NCI-H1092 treated with DMSO at 0.1 percent for 48 hours (cell line): ENCODE results near the gene MAP3K2.
"Not testable (repeated sequence)": the region's sequence is repeated elsewhere in the genome, so short reads cannot be mapped to it uniquely, and the experiment has no call there.

Experiments
- DNase-seq: peaks from one replicate; lab custom pipeline; 2025; lab: John Stamatoyannopoulos, UW

Gene MAP3K2

GRCh38 chr2:127379712-127380355, 7.9 kb downstream of the MAP3K2 start:
- no peak for DNase-seq

GRCh38 chr2:127378720-127379119, 9.1 kb downstream of the MAP3K2 start:
- no peak for DNase-seq

GRCh38 chr2:127377262-127377661, 10.5 kb downstream of the MAP3K2 start:
- no peak for DNase-seq

GRCh38 chr2:127376257-127376656, 11.5 kb downstream of the MAP3K2 start:
- DNase-seq = no peak

- DNase-seq = no peak
Measured at GRCh38 chr2:127373362-127374083, 14.3 kb downstream of the MAP3K2 start.

GRCh38 chr2:127371037-127371436, 16.7 kb downstream of the MAP3K2 start:
- DNase-seq = no peak

- no peak for DNase-seq
Measured at GRCh38 chr2:127370010-127370409, 17.8 kb downstream of the MAP3K2 start.

- no peak for DNase-seq
Measured at GRCh38 chr2:127365211-127365643, 22.5 kb downstream of the MAP3K2 start.

GRCh38 chr2:127362971-127363370, 24.8 kb downstream of the MAP3K2 start:
- no peak for DNase-seq

GRCh38 chr2:127361929-127362885, 25.6 kb downstream of the MAP3K2 start:
- no peak for DNase-seq

GRCh38 chr2:127360242-127360641, 27.5 kb downstream of the MAP3K2 start:
- DNase-seq = no peak

GRCh38 chr2:127359520-127359919, 28.3 kb downstream of the MAP3K2 start:
- no peak for DNase-seq

GRCh38 chr2:127358971-127359370, 28.8 kb downstream of the MAP3K2 start:
- DNase-seq = no peak

GRCh38 chr2:127358044-127358443, 29.7 kb downstream of the MAP3K2 start:
- DNase-seq = no peak

GRCh38 chr2:127357591-127357990, 30.2 kb downstream of the MAP3K2 start:
- no peak for DNase-seq

- no peak for DNase-seq
Measured at GRCh38 chr2:127356531-127356930, 31.2 kb downstream of the MAP3K2 start.

- no peak for DNase-seq
Measured at GRCh38 chr2:127355407-127356008, 32.3 kb downstream of the MAP3K2 start.

- not testable (repeated sequence) for DNase-seq
Measured at GRCh38 chr2:127353873-127354676, 33.7 kb downstream of the MAP3K2 start.

- not testable (repeated sequence) for DNase-seq
Measured at GRCh38 chr2:127353223-127353622, 34.6 kb downstream of the MAP3K2 start.

- no peak for DNase-seq
Measured at GRCh38 chr2:127351603-127352002, 36.2 kb downstream of the MAP3K2 start.

- no peak for DNase-seq
Measured at GRCh38 chr2:127348426-127349000, 39.3 kb downstream of the MAP3K2 start.
